ENCODE measurements around the gene NAA11.

The NAA11 gene

GRCh38 chr4:79325864-79326328 lies at the start of gene NAA11:
TSS of gene NAA11 (minus strand) at chr4:79326061. CDS start at chr4:79325877, 184 bp downstream.
- in situ Hi-C loops (cut with HindIII; ENCODE audit: low sequenced_read_pairs) = no loop called here

GRCh38 chr4:79370026-79370425 lies 44.2 kb upstream of the NAA11 start:
- in situ Hi-C loops (cut with HindIII; ENCODE audit: low sequenced_read_pairs) = no loop called here

GRCh38 chr4:79367096-79367495 lies 41.2 kb upstream of the NAA11 start:
- in situ Hi-C loops (cut with HindIII; ENCODE audit: low sequenced_read_pairs) = no loop called here

- in situ Hi-C loops (cut with HindIII; ENCODE audit: low sequenced_read_pairs) = no loop called here
Observed at GRCh38 chr4:79366422-79366821, 40.6 kb upstream of the NAA11 start.

- in situ Hi-C loops (cut with HindIII; ENCODE audit: low sequenced_read_pairs) = no loop called here
Observed at GRCh38 chr4:79364061-79364460, 38.2 kb upstream of the NAA11 start.

GRCh38 chr4:79362626-79363025 lies 36.8 kb upstream of the NAA11 start:
- in situ Hi-C loops (cut with HindIII; ENCODE audit: low sequenced_read_pairs) = no loop called here

- in situ Hi-C loops (cut with HindIII; ENCODE audit: low sequenced_read_pairs) = no loop called here
Observed at GRCh38 chr4:79360006-79360405, 34.1 kb upstream of the NAA11 start.

- in situ Hi-C loops (cut with HindIII; ENCODE audit: low sequenced_read_pairs) = no loop called here
Observed at GRCh38 chr4:79358438-79358837, 32.6 kb upstream of the NAA11 start.

GRCh38 chr4:79357365-79357764 lies 31.5 kb upstream of the NAA11 start:
- in situ Hi-C loops (cut with HindIII; ENCODE audit: low sequenced_read_pairs) = no loop called here

- in situ Hi-C loops (cut with HindIII; ENCODE audit: low sequenced_read_pairs) = no loop called here
Observed at GRCh38 chr4:79353075-79353474, 27.2 kb upstream of the NAA11 start.

GRCh38 chr4:79348405-79348804 lies 22.5 kb upstream of the NAA11 start:
- in situ Hi-C loops (cut with HindIII; ENCODE audit: low sequenced_read_pairs) = no loop called here

GRCh38 chr4:79341893-79342653 lies 16.2 kb upstream of the NAA11 start:
- in situ Hi-C loops (cut with HindIII; ENCODE audit: low sequenced_read_pairs) = no loop called here

- in situ Hi-C loops (cut with HindIII; ENCODE audit: low sequenced_read_pairs) = no loop called here
Observed at GRCh38 chr4:79340568-79340967, 14.7 kb upstream of the NAA11 start.

- in situ Hi-C loops (cut with HindIII; ENCODE audit: low sequenced_read_pairs) = no loop called here
Observed at GRCh38 chr4:79338148-79338547, 12.3 kb upstream of the NAA11 start.

GRCh38 chr4:79334783-79335182 lies 8.9 kb upstream of the NAA11 start:
- in situ Hi-C loops (cut with HindIII; ENCODE audit: low sequenced_read_pairs) = no loop called here

- in situ Hi-C loops (cut with HindIII; ENCODE audit: low sequenced_read_pairs) = no loop called here
Observed at GRCh38 chr4:79334341-79334740, 8.5 kb upstream of the NAA11 start.

GRCh38 chr4:79331126-79331876 lies 5.4 kb upstream of the NAA11 start:
- in situ Hi-C loops (cut with HindIII; ENCODE audit: low sequenced_read_pairs) = no loop called here

GRCh38 chr4:79330720-79331119 lies 4.9 kb upstream of the NAA11 start:
- in situ Hi-C loops (cut with HindIII; ENCODE audit: low sequenced_read_pairs) = no loop called here

GRCh38 chr4:79325436-79325835 lies 425 bp downstream of the NAA11 start:
- in situ Hi-C loops (cut with HindIII; ENCODE audit: low sequenced_read_pairs) = no loop called here

- in situ Hi-C loops (cut with HindIII; ENCODE audit: low sequenced_read_pairs) = no loop called here
Observed at GRCh38 chr4:79319975-79320374, 5.9 kb downstream of the NAA11 start.

- in situ Hi-C loops (cut with HindIII; ENCODE audit: low sequenced_read_pairs) = no loop called here
Observed at GRCh38 chr4:79317711-79318110, 8.2 kb downstream of the NAA11 start.

- in situ Hi-C loops (cut with HindIII; ENCODE audit: low sequenced_read_pairs) = no loop called here
Observed at GRCh38 chr4:79315891-79316290, 10.0 kb downstream of the NAA11 start.

Data from endothelial cell of hepatic sinusoid (primary cell).